Measurements from ENCODE around the gene NANS. TPM values are rescaled to one million over a fixed set of nuclear protein-coding genes. Genes with fewer than 3 reads are reported as not detected.
"Not testable (repeated sequence)": the region's sequence is repeated elsewhere in the genome, so short reads cannot be mapped to it uniquely, and the experiment has no call there.

The NANS gene
- 40.3 TPM for polyA plus RNA-seq (ENCODE audit: insufficient read length)
- long read RNA-seq, donor 1, transcript NANS-201 (6 exons, 1,170 nt), result major isoform, 22 of 32 reads
- long read RNA-seq, donor 1, partial matches to known transcripts, result 10 of 32 reads
- long read RNA-seq, donor 1, other reads (novel, unspliced or antisense), result 0 of 32 reads
- long read RNA-seq, donor 2, transcript NANS-201 (6 exons, 1,170 nt), result major isoform, 16 of 18 reads
- long read RNA-seq, donor 2, partial matches to known transcripts, result 0 of 18 reads
- long read RNA-seq, donor 2, other reads (novel, unspliced or antisense), result 0 of 18 reads
- long read RNA-seq, donor 3, transcript NANS-201 (6 exons, 1,170 nt), result major isoform, 11 of 23 reads
- long read RNA-seq, donor 3, partial matches to known transcripts, result 11 of 23 reads
- long read RNA-seq, donor 3, other reads (novel, unspliced or antisense), result 0 of 23 reads
- long read RNA-seq, donor 4, partial matches to known transcripts, result 0 of 4 reads
- long read RNA-seq, donor 4, other reads (novel, unspliced or antisense), result 0 of 4 reads
- long read RNA-seq, donor 5, transcript NANS-201 (6 exons, 1,170 nt), result major isoform, 32 of 52 reads
- long read RNA-seq, donor 5, partial matches to known transcripts, result 18 of 52 reads
- long read RNA-seq, donor 5, other reads (novel, unspliced or antisense), result 0 of 52 reads
- long read RNA-seq, donor 6, transcript NANS-201 (6 exons, 1,170 nt), result major isoform, 26 of 39 reads
- long read RNA-seq, donor 6, partial matches to known transcripts, result 12 of 39 reads
- long read RNA-seq, donor 6, other reads (novel, unspliced or antisense), result 0 of 39 reads
- long read RNA-seq, donor 7, transcript NANS-201 (6 exons, 1,170 nt), result major isoform, 24 of 41 reads
- long read RNA-seq, donor 7, partial matches to known transcripts, result 17 of 41 reads
- long read RNA-seq, donor 7, other reads (novel, unspliced or antisense), result 0 of 41 reads
- long read RNA-seq, donor 8, transcript NANS-201 (6 exons, 1,170 nt), result major isoform, 10 of 10 reads
- long read RNA-seq, donor 8, partial matches to known transcripts, result 0 of 10 reads
- long read RNA-seq, donor 8, other reads (novel, unspliced or antisense), result 0 of 10 reads

- DNase-seq, result peak; percentile 91
Measured at GRCh38 chr9:98056269-98057137, at the start of gene NANS. Gene NANS (plus strand): TSS chr9:98056732. CDS start chr9:98056809, 77 bp downstream.

- DNase-seq, result no peak
Measured at GRCh38 chr9:98007251-98007928, 49.1 kb upstream of the NANS start.

- no peak for DNase-seq
Measured at GRCh38 chr9:98008764-98009163, 47.8 kb upstream of the NANS start.

- no peak for DNase-seq
Measured at GRCh38 chr9:98009437-98009836, 47.1 kb upstream of the NANS start.

GRCh38 chr9:98009936-98010335 lies 46.6 kb upstream of the NANS start:
- no peak for DNase-seq

GRCh38 chr9:98010445-98010844 lies 46.1 kb upstream of the NANS start:
- no peak for DNase-seq

GRCh38 chr9:98011122-98011521 lies 45.4 kb upstream of the NANS start:
- DNase-seq, result no peak

GRCh38 chr9:98016137-98016680 lies 40.3 kb upstream of the NANS start:
- DNase-seq, result no peak

- no peak for DNase-seq
Measured at GRCh38 chr9:98017306-98017705, 39.2 kb upstream of the NANS start.

- no peak for DNase-seq
Measured at GRCh38 chr9:98018347-98018746, 38.2 kb upstream of the NANS start.

- DNase-seq, result no peak
Measured at GRCh38 chr9:98019098-98019497, 37.4 kb upstream of the NANS start.

GRCh38 chr9:98019869-98020268 lies 36.7 kb upstream of the NANS start:
- DNase-seq, result not testable (repeated sequence)

- DNase-seq, result peak; percentile 17
Measured at GRCh38 chr9:98020476-98021145, 35.9 kb upstream of the NANS start.

GRCh38 chr9:98021306-98022040 lies 35.1 kb upstream of the NANS start:
- DNase-seq, result no peak

- no peak for DNase-seq
Measured at GRCh38 chr9:98022447-98022846, 34.1 kb upstream of the NANS start.

- no peak for DNase-seq
Measured at GRCh38 chr9:98024702-98025101, 31.8 kb upstream of the NANS start.

GRCh38 chr9:98031169-98031568 lies 25.4 kb upstream of the NANS start:
- DNase-seq, result no peak

GRCh38 chr9:98031935-98032334 lies 24.6 kb upstream of the NANS start:
- DNase-seq, result no peak

All from left kidney (tissue), 8 donors.